ENCODE results near the gene CMTM4.

DNA sequence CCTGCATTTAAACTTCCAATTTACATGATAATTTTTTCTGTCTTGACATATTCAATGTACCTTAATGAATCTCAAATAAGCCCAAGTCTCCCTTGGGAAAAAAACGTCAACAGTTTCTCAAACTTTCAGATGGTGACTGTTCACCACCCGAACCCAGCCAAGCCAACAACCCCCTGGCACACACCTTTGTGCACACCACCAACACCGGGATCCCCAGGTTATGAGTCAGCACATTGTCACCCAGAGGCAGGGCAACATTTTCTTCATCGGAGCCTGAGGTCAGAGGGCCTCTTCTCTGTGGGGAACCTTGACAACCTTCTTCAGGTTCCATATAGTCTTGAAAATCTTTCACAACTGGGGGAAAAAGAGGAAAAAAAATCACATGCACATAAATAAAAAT is 39.3 kb upstream of the CMTM4 start:
- TF ChIP-seq, protein P1, sequence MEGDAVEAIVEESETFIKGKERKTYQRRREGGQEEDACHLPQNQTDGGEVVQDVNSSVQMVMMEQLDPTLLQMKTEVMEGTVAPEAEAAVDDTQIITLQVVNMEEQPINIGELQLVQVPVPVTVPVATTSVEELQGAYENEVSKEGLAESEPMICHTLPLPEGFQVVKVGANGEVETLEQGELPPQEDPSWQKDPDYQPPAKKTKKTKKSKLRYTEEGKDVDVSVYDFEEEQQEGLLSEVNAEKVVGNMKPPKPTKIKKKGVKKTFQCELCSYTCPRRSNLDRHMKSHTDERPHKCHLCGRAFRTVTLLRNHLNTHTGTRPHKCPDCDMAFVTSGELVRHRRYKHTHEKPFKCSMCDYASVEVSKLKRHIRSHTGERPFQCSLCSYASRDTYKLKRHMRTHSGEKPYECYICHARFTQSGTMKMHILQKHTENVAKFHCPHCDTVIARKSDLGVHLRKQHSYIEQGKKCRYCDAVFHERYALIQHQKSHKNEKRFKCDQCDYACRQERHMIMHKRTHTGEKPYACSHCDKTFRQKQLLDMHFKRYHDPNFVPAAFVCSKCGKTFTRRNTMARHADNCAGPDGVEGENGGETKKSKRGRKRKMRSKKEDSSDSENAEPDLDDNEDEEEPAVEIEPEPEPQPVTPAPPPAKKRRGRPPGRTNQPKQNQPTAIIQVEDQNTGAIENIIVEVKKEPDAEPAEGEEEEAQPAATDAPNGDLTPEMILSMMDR (conservative IDR thresholded peaks at IDR 0.05): no peak
- TF ChIP-seq ZFX (IDR thresholded peaks at IDR 0.05): no peak
